ENCODE data around the gene DBH.

GRCh38 chr9:133638076-133638475 lies 1.9 kb downstream of the DBH start:
- TF ChIP-seq POLR2A (IDR thresholded peaks at IDR 0.05): no peak
- TF ChIP-seq CTCF (IDR thresholded peaks at IDR 0.05): no peak
